ENCODE data around the gene CTXN1.
"Not testable (repeated sequence)": the region's sequence is repeated elsewhere in the genome, so short reads cannot be mapped to it uniquely, and the experiment has no call there.

Gene CTXN1

GRCh38 chr19:7921967-7922835 lies 3.7 kb downstream of the CTXN1 start:
- Histone ChIP-seq H3K4me1 (ENCODE audit: control insufficient read depth, insufficient read depth, low read length) (peaks cover 4% of the 10 kb centered on the region), H3K27me3 (ENCODE audit: control insufficient read depth, insufficient read depth, low read length) (peaks cover 14% of the 10 kb centered on the region), H3K9me3 (ENCODE audit: control insufficient read depth, insufficient read depth, low read length) (no peaks in the 10 kb centered on the region), H3K9ac (ENCODE audit: low read depth, low read length) (no peak overlapping the region), H3K4me3 (ENCODE audit: low read depth, low read length) (no peak overlapping the region), H3K36me3 (ENCODE audit: control insufficient read depth, insufficient read depth, low read length) (peaks cover 2% of the 10 kb centered on the region)

- Histone ChIP-seq H3K9me3 (ENCODE audit: control insufficient read depth, insufficient read depth, low read length) (no peaks in the 10 kb centered on the region), H3K36me3 (ENCODE audit: control insufficient read depth, insufficient read depth, low read length) (peaks cover 2% of the 10 kb centered on the region), H3K27me3 (ENCODE audit: control insufficient read depth, insufficient read depth, low read length) (peaks cover 18% of the 10 kb centered on the region), H3K4me3 (ENCODE audit: low read depth, low read length) (peak overlapping the region; percentile 52), H3K9ac (ENCODE audit: low read depth, low read length) (no peak overlapping the region), H3K4me1 (ENCODE audit: control insufficient read depth, insufficient read depth, low read length) (peaks cover 4% of the 10 kb centered on the region)
Observed at GRCh38 chr19:7921302-7921966, 4.5 kb downstream of the CTXN1 start.

DNA sequence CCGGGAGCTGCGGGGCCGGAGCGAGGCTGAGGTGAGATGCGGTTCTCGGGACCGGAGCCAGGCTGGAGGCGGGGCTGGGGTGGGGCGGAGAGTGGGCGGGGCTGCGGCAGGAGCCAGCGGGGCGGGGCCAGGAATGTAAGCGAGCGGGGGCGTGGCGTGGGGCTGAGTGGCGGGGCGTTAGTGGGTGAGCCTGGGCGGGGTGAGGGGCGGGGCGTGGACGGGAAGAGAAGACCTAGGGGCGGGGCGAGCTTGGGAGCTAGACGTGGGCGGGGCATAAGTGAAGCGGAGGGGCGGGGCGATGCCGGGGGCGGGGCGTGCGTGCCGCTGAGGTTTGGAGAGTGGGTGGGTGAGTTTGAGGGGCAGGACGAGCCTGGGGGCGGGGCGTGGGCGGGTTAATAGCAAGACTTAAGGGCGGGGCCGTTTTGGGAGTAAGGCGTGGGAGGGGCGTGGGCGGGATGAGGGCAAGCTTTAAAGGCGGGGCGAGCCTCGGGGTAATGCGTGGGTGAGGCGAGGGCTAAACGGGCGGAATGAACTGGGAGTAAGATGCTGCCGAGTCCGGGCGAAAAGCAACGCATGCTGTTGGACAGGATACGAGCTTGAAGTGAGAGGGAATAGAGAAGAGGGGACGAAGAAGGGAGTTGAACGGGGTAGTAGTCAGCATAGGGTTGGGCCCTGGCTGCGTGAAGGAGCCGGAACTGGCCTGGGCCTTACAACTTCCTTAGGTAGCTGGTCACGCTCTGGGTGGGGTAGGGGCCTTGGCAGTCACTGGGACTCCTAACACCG lies 5.2 kb downstream of the CTXN1 start:
- Histone ChIP-seq H3K9me3 (ENCODE audit: control insufficient read depth, insufficient read depth, low read length) (no peaks in the 10 kb centered on the region), H3K4me3 (ENCODE audit: low read depth, low read length) (peak overlapping the region; percentile 52), H3K4me1 (ENCODE audit: control insufficient read depth, insufficient read depth, low read length) (peaks cover 4% of the 10 kb centered on the region), H3K36me3 (ENCODE audit: control insufficient read depth, insufficient read depth, low read length) (peaks cover 2% of the 10 kb centered on the region), H3K27me3 (ENCODE audit: control insufficient read depth, insufficient read depth, low read length) (peaks cover 21% of the 10 kb centered on the region), H3K9ac (ENCODE audit: low read depth, low read length) (no peak overlapping the region)

DNA sequence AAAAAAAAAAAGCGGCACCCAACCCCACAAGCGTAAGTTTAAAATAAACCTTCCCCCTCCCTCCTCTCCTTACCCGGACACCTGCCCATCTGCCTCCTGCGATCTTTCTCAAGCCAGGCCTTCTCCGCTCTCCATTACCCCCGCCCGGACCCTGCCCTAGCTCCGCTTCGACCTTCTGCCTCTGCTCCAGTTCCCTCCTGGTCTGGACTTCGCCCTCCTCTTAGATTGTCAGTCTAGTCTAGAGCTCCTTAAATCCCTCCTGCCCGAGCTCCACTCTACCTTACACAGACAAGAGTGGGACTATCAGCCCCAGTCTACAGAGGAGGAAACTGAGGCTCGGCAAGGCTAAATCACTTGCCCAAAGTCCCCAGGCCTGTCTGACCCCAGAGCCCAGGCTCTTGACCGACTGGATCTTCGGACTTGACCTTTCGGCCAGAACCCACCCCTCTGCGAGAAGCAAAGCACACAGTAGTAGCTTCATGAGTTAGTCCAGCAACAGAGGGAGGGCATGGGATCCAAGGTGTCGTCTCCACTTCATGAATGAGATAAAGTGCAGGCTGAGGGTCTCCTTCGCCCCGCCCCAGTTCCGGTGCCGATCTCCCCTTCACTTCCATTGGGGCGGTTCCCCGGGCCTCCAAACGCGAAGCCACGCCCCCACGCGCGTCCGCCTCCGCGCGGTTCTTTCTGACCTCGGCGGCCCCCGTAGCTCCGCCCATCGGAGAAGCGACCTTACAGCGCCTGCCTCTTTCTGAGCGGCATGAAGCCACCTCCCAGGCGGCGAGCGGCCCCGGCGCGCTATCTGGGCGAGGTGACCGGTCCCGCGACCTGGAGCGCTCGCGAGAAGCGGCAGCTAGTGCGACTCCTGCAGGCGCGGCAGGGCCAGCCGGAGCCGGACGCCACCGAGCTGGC lies 6.1 kb downstream of the CTXN1 start, which contains the start of gene SNAPC2:
SNAPC2 (plus strand) TSS at position 729 of the 909 bp plus-strand sequence; CDS start at position 758, 29 bp downstream.
- Histone ChIP-seq H3K36me3 (ENCODE audit: control insufficient read depth, insufficient read depth, low read length) (peaks cover 2% of the 10 kb centered on the region), H3K9me3 (ENCODE audit: control insufficient read depth, insufficient read depth, low read length) (no peaks in the 10 kb centered on the region), H3K9ac (ENCODE audit: low read depth, low read length) (no peak within 1 kb of the TSS), H3K4me3 (ENCODE audit: low read depth, low read length) (peak within 1 kb of the TSS; percentile 52), H3K4me1 (ENCODE audit: control insufficient read depth, insufficient read depth, low read length) (peaks cover 4% of the 10 kb centered on the region), H3K27me3 (ENCODE audit: control insufficient read depth, insufficient read depth, low read length) (peaks cover 27% of the 10 kb centered on the region)

GRCh38 chr19:7918615-7919421 lies 7.1 kb downstream of the CTXN1 start:
- H3K27me3 ChIP-seq (ENCODE audit: control insufficient read depth, insufficient read depth, low read length): peaks cover 30% of the 10 kb centered on the region
- no peaks in the 10 kb centered on the region for H3K9me3 ChIP-seq (ENCODE audit: control insufficient read depth, insufficient read depth, low read length)
- peaks cover 4% of the 10 kb centered on the region for H3K4me1 ChIP-seq (ENCODE audit: control insufficient read depth, insufficient read depth, low read length)
- no peak overlapping the region for H3K9ac ChIP-seq (ENCODE audit: low read depth, low read length)
- H3K4me3 ChIP-seq (ENCODE audit: low read depth, low read length): no peak overlapping the region
- peaks cover 2% of the 10 kb centered on the region for H3K36me3 ChIP-seq (ENCODE audit: control insufficient read depth, insufficient read depth, low read length)

DNA sequence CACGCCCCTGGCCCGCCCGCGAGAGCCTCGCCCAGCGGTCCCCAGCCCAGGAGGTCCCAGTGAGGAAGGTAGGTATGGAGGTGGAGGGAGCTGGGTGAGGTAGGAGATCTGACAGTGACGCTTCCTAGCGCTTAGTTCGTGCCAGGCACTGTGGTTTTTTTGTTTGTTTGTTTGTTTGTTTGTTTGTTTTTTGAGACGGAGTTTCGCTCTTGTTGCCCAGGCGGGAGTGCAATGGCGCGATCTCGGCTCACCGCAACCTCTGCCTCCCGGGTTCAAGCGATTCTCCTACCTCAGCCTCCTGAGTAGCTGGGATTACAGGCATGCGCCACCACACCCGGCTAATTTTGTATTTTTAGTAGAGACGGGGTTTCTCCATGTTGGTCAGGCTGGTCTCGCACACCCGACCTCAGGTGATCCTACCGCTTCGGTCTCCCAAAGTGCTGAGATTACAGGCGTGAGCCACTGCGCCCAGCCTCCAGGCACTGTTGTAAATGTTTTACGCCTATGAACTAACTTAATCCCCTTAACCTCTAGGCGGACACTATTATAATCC lies 7.8 kb downstream of the CTXN1 start:
- Histone ChIP-seq H3K27me3 (ENCODE audit: control insufficient read depth, insufficient read depth, low read length) (peaks cover 30% of the 10 kb centered on the region), H3K4me3 (ENCODE audit: low read depth, low read length) (peak overlapping the region; percentile 67)

DNA sequence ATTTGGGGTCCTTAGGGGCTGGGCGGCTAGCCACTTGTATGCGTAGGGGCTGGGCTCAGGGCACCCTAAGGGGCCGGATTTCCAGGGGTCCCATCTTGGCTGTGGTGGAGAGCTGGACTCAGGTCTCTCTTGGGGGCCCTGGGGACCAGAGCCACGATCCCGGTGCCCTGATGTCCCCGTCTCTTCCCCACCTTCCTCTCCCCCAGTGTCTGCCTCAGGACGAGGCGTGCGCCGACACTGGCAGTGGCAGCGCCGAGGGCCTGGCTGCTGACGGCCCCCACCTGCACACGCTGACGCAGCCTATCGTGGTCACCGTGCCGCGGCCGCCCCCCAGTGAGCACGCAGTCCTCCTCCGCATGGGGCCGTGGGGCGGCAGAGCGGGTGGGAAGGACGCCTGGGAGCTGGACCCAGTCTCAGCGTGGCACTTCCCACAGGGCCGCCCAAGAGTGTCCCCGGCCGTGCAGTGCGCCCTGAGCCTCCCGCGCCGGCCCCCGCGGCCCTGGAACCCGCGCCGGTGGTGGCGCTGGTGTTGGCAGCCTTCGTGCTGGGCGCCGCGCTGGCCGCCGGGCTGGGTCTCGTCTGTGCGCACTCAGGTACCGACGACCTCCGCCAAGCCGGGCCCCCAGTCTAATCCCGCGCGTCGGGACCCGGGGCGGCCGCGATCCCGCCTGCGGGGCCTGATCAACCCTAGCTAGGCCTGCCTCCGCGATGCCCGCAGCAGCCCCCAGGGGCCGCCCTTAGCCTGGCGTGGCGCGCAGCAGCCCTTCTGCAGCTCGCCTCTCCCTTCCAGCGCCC lies 8.5 kb downstream of the CTXN1 start:
- Histone ChIP-seq H3K27me3 (ENCODE audit: control insufficient read depth, insufficient read depth, low read length) (peaks cover 30% of the 10 kb centered on the region), H3K4me1 (ENCODE audit: control insufficient read depth, insufficient read depth, low read length) (peaks cover 4% of the 10 kb centered on the region), H3K4me3 (ENCODE audit: low read depth, low read length) (peak overlapping the region; percentile 67), H3K9ac (ENCODE audit: low read depth, low read length) (peak overlapping the region; percentile 54), H3K9me3 (ENCODE audit: control insufficient read depth, insufficient read depth, low read length) (no peaks in the 10 kb centered on the region), H3K36me3 (ENCODE audit: control insufficient read depth, insufficient read depth, low read length) (no peaks in the 10 kb centered on the region)

More for the DNA sequence above, 7.8 kb downstream of the CTXN1 start:
- H3K4me1 ChIP-seq (ENCODE audit: control insufficient read depth, insufficient read depth, low read length); H3K9me3 ChIP-seq (ENCODE audit: control insufficient read depth, insufficient read depth, low read length); H3K36me3 ChIP-seq (ENCODE audit: control insufficient read depth, insufficient read depth, low read length): not testable (repeated sequence)
- H3K9ac ChIP-seq (ENCODE audit: low read depth, low read length): peak overlapping the region; percentile 54

DNA sequence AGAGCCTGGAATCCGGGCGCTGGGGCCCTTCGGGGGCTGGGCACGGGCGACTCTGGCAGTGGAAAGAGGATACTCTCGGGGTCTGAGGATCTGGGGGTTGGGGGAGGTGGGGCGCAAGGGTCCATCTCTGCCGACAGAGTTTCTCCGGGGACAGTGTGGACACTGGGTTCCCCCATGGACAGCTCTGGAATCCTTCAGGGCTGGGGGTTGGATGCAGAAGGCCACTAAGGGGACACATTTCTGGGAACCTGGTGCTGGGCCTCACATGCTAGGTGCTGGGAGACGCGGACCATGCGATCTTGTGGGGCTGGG lies 9.0 kb downstream of the CTXN1 start:
- Histone ChIP-seq H3K4me3 (ENCODE audit: low read depth, low read length) (peak overlapping the region; percentile 67), H3K27me3 (ENCODE audit: control insufficient read depth, insufficient read depth, low read length) (peaks cover 30% of the 10 kb centered on the region), H3K9me3 (ENCODE audit: control insufficient read depth, insufficient read depth, low read length) (no peaks in the 10 kb centered on the region), H3K36me3 (ENCODE audit: control insufficient read depth, insufficient read depth, low read length) (peaks cover 4% of the 10 kb centered on the region), H3K4me1 (ENCODE audit: control insufficient read depth, insufficient read depth, low read length) (peaks cover 4% of the 10 kb centered on the region), H3K9ac (ENCODE audit: low read depth, low read length) (no peak overlapping the region)

DNA sequence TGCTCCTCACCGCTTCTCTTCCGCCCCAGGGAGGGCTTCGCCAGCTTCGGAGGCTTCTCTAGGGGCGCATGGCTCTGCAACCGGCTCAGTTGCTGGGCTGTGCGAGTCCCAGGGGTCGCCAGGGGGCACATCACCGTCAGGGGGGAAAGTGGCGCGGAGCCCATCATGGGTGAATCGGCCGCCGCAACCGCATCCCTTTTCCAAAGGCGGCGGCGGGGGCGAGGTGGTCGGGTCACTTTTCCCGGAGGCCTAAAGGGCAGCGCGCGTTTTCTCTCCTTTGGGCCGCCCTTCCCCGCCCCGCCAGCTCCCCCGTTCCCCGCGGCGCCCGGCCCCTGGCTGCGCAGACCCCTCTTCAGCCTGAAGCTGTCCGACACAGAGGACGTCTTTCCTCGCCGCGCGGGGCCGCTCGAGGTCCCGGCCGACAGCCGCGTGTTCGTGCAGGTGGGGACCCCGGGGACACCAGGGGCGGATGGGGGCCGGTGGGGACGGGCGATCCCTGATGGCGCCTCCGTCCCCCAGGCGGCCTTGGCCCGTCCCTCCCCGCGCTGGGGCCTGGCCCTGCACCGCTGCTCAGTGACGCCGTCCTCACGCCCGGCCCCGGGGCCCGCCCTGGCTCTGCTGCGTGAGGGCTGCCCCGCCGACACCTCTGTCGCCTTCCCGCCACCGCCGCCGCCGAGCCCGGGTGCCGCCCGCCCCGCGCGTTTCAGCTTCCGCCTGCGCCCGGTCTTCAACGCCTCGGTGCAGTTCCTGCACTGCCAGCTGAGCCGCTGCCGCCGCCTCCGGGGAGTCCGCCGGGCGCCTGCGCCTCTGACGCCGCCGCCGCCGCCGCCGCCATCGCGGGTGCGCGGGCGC lies 9.6 kb downstream of the CTXN1 start:
- H3K4me1 ChIP-seq (ENCODE audit: control insufficient read depth, insufficient read depth, low read length): peaks cover 2% of the 10 kb centered on the region
- no peak overlapping the region for H3K9ac ChIP-seq (ENCODE audit: low read depth, low read length)
- peaks cover 9% of the 10 kb centered on the region for H3K36me3 ChIP-seq (ENCODE audit: control insufficient read depth, insufficient read depth, low read length)
- H3K4me3 ChIP-seq (ENCODE audit: low read depth, low read length): peak overlapping the region; percentile 67
- H3K27me3 ChIP-seq (ENCODE audit: control insufficient read depth, insufficient read depth, low read length): peaks cover 30% of the 10 kb centered on the region
- H3K9me3 ChIP-seq (ENCODE audit: control insufficient read depth, insufficient read depth, low read length): no peaks in the 10 kb centered on the region

Measured in iPS-15b (cell line).